Testis (tissue), 2 donors: ENCODE results near the gene KCNK2.

Source experiments
- POLR2A ChIP-seq: fragments of 450-650 bp; IDR thresholded peaks from one replicate; pipeline ENCODE4 v1.6.1; 2017; ENCODE audit warnings: antibody characterized with exemption, mild to moderate bottlenecking, moderate library complexity
- TF ChIP-seq, protein P1 (sequence below), 3 experiments: fragments of 450-650 bp in 2 of 3; fragments of 200-600 bp in 1 of 3; sonication (generic) in 1 of 3; IDR thresholded peaks; one replicate each; pipeline ENCODE4 v1.5.1; 2016 to 2019; ENCODE audit warnings: antibody characterized with exemption in 3 of 3, mild to moderate bottlenecking in 2 of 3, moderate library complexity in 1 of 3

DNA sequence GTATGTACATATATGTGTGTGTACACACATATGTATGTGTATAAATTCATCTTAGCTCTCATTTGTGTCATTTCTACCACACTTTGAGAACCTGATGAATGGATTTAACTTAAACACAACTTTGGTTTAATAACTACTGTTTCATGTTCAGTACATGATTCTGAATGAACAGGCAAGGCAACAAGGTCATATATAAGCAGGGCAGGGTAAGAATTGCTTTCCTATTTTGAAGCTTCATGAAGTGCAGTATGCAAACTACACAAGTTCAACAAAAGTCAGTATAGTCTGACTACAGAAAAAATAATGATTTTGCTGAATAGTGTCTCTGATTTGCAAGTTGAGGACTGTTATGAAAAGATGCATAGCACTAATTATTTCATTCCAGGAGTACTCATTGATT is 127.6 kb downstream of the KCNK2 start:
- TF ChIP-seq POLR2A, result no peak
- TF ChIP-seq, protein P1, sequence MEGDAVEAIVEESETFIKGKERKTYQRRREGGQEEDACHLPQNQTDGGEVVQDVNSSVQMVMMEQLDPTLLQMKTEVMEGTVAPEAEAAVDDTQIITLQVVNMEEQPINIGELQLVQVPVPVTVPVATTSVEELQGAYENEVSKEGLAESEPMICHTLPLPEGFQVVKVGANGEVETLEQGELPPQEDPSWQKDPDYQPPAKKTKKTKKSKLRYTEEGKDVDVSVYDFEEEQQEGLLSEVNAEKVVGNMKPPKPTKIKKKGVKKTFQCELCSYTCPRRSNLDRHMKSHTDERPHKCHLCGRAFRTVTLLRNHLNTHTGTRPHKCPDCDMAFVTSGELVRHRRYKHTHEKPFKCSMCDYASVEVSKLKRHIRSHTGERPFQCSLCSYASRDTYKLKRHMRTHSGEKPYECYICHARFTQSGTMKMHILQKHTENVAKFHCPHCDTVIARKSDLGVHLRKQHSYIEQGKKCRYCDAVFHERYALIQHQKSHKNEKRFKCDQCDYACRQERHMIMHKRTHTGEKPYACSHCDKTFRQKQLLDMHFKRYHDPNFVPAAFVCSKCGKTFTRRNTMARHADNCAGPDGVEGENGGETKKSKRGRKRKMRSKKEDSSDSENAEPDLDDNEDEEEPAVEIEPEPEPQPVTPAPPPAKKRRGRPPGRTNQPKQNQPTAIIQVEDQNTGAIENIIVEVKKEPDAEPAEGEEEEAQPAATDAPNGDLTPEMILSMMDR (IDR thresholded peaks at IDR 0.05), result no peak
